Panc1 (cell line): ENCODE results near the gene ACTL10. TPM values are rescaled to one million over a fixed set of nuclear protein-coding genes. Genes with fewer than 3 reads are reported as not detected.

Experiments used
- ATAC-seq: fragments of 200-7000 bp; cut with Tn5 transposase; 2 replicates; pipeline ENCODE4 v1.9.1; 2020; ENCODE audit warnings: mild to moderate bottlenecking, moderate library complexity
- BruUV-seq: library from RNA; stranded (reverse); fragments of 400-500 nt; replicated peaks from 2 replicates; lab custom pipeline; 2021; lab: Mats Ljungman, UMichigan
- CTCF ChIA-PET: fragments of 300-600 bp; sonication (Branson Sonifier 250); formaldehyde crosslinking; loops from one replicate; lab custom pipeline; 2022; ENCODE audit warnings: antibody characterized with exemption; lab: Charles Lee
- POLR2A ChIA-PET: fragments of 300-600 bp; sonication (Branson Sonifier 250); formaldehyde crosslinking; loops from one replicate; lab custom pipeline; 2022; ENCODE audit warnings: antibody characterized with exemption; lab: Charles Lee
- DNase-seq: peaks from one replicate; pipeline ENCODE4 v3.0.0-alpha.2; 2010; ENCODE audit warnings: low read depth, low spot score
- H3K27ac ChIP-seq: 2 replicates; pipeline ENCODE4 v1.5.1; 2011; ENCODE audit warnings: mild to moderate bottlenecking, low read length, inconsistent platforms
- H3K27me3 ChIP-seq: fragments of 200-500 bp; sonication (Bioruptor generic); 2 replicates; pipeline ENCODE4 v1.6.0; 2014; ENCODE audit warnings: low read length, inconsistent platforms; ENCODE audit not compliant: control insufficient read depth, insufficient read depth
- H3K36me3 ChIP-seq: fragments of 200-500 bp; sonication (Bioruptor generic); 2 replicates; pipeline ENCODE4 v1.5.1; 2014; ENCODE audit warnings: inconsistent platforms, mild to moderate bottlenecking, low read length, moderate library complexity; ENCODE audit not compliant: control insufficient read depth, insufficient read depth
- H3K4me1 ChIP-seq: 2 replicates; pipeline ENCODE4 v1.5.1; 2011; ENCODE audit warnings: inconsistent platforms, mild to moderate bottlenecking, low read length, moderate library complexity; ENCODE audit not compliant: control insufficient read depth, insufficient read depth
- H3K4me3 ChIP-seq, 2 experiments: 2 replicates each; pipeline ENCODE4 v1.5.1; 2011 to 2012; ENCODE audit warnings: low read depth in 2 of 2, low read length in 2 of 2, mild to moderate bottlenecking in 2 of 2, inconsistent platforms in 1 of 2, moderate library complexity in 1 of 2
- H3K9me3 ChIP-seq: fragments of 200-500 bp; sonication (Bioruptor generic); 2 replicates; pipeline ENCODE4 v1.5.1; 2014; ENCODE audit warnings: low read depth, mild to moderate bottlenecking, inconsistent platforms, low read length, moderate library complexity; ENCODE audit not compliant: control insufficient read depth, insufficient read depth
- CTCF ChIP-seq: fragments of 450-650 bp; IDR thresholded peaks from 2 replicates; pipeline ENCODE4 v1.5.1; 2017; ENCODE audit warnings: mild to moderate bottlenecking
- POLR2AphosphoS5 ChIP-seq: IDR thresholded peaks from 2 replicates; pipeline ENCODE4 v1.6.1; 2012; ENCODE audit warnings: mild to moderate bottlenecking, low read depth, low read length, moderate library complexity
- REST ChIP-seq, 2 experiments: IDR thresholded peaks; 2 replicates each; pipeline ENCODE4 v1.6.1; 2011 to 2012; ENCODE audit warnings: low read depth in 2 of 2, control low read depth in 1 of 2, low read length in 1 of 2, mild to moderate bottlenecking in 1 of 2, moderate library complexity in 1 of 2; ENCODE audit not compliant: insufficient read depth in 1 of 2
- SIN3A ChIP-seq: IDR thresholded peaks from 2 replicates; pipeline ENCODE4 v1.6.1; 2012; ENCODE audit warnings: low read depth, mild to moderate bottlenecking, low read length, moderate library complexity, borderline replicate concordance; ENCODE audit not compliant: insufficient read depth
- TCF7L2 ChIP-seq: IDR thresholded peaks from 2 replicates; pipeline ENCODE4 v1.6.1; 2011; ENCODE audit warnings: mild to moderate bottlenecking, low read depth, low read length, inconsistent platforms
- in situ Hi-C: cut with HindIII; loops from 2 replicates; pipeline ENCODE4 v1.10.0; 2016; ENCODE audit warnings: low sequenced_read_pairs, low pct_unique_long_range_greater_than_20kb
- intact Hi-C: fragments of 100-400 bp; cut with micrococcal nuclease; formaldehyde crosslinking; loops from one replicate; pipeline ENCODE4 v1.10.0; 2022; ENCODE audit not compliant: unreplicated experiment
- total RNA-seq: library from RNA; stranded (reverse); gene quantifications from one replicate; pipeline ENCODE4 v1.2.1, GENCODE V29; 2021; ENCODE audit not compliant: unreplicated experiment

The ACTL10 gene
- total RNA-seq, 1 experiment from 2014 or later: not detected

- H3K27me3 ChIP-seq: no peaks in the 10 kb centered on the region
- ChIA-PET CTCF (no interaction called here), POLR2A (no interaction called here)
- no peaks in the 10 kb centered on the region for H3K9me3 ChIP-seq
- TF ChIP-seq SIN3A (no peak), CTCF (no peak), REST (IDR thresholded peaks at IDR 0.05; ENCODE audit: insufficient read depth in 1 of 2, low read depth in 2 of 2, low read length in 1 of 2) (no peak), TCF7L2 (no peak), POLR2AphosphoS5 (no peak)
- H3K4me3 ChIP-seq: no peak overlapping the region
- intact Hi-C loops: no loop called here
- BruUV-seq: no TSS peak
- DNase-seq (no peak), ATAC-seq (no peak)
- H3K4me1 ChIP-seq: no peaks in the 10 kb centered on the region
- H3K36me3 ChIP-seq: no peaks in the 10 kb centered on the region; the same call in 1 of the 2 replicates
- in situ Hi-C loops: no loop called here
- no peak overlapping the region for H3K27ac ChIP-seq
Observed at GRCh38 chr20:33622705-33623365, 43.9 kb upstream of the ACTL10 start.

- H3K27ac ChIP-seq: no peak overlapping the region
- ChIA-PET POLR2A (no interaction called here), CTCF (no interaction called here)
- no peaks in the 10 kb centered on the region for H3K4me1 ChIP-seq
- H3K9me3 ChIP-seq: no peaks in the 10 kb centered on the region
- TF ChIP-seq SIN3A: no peak
- ATAC-seq (no peak), DNase-seq (no peak)
- H3K36me3 ChIP-seq: no peaks in the 10 kb centered on the region; the same call in 1 of the 2 replicates
- intact Hi-C loops: no loop called here
- in situ Hi-C loops: no loop called here
- BruUV-seq: TSS peak; percentile 31
- no peak overlapping the region for H3K4me3 ChIP-seq
- H3K27me3 ChIP-seq: no peaks in the 10 kb centered on the region
Observed at GRCh38 chr20:33624399-33624798, 42.3 kb upstream of the ACTL10 start.

GRCh38 chr20:33626190-33626589 lies 40.6 kb upstream of the ACTL10 start:
- Histone ChIP-seq H3K27ac (no peak overlapping the region), H3K4me3 (no peak overlapping the region), H3K27me3 (no peaks in the 10 kb centered on the region), H3K4me1 (no peaks in the 10 kb centered on the region), H3K9me3 (no peaks in the 10 kb centered on the region), H3K36me3 (no peaks in the 10 kb centered on the region; the same call in 1 of the 2 replicates)
- no TSS peak for BruUV-seq
- no peak for DNase-seq
- in situ Hi-C loops: no loop called here
- intact Hi-C loops: no loop called here
- ATAC-seq: no peak
- ChIA-PET CTCF (no interaction called here), POLR2A (no interaction called here)
- no peak for TF ChIP-seq TCF7L2
- no peak for TF ChIP-seq SIN3A
- TF ChIP-seq REST (IDR thresholded peaks at IDR 0.05; ENCODE audit: insufficient read depth in 1 of 2, low read depth in 2 of 2, low read length in 1 of 2): no peak
- no peak for TF ChIP-seq POLR2AphosphoS5
- TF ChIP-seq CTCF: no peak
